ENCODE measurements around the gene EZR. TPM values are rescaled to one million over a fixed set of nuclear protein-coding genes. Genes with fewer than 3 reads are reported as not detected.

EZR gene
- total RNA-seq, 1 donor from 2014 or later, result 195 TPM

- intact Hi-C loops (cut with micrococcal nuclease), result no loop called here
- no peak for ATAC-seq
- no peak for DNase-seq
Observed at GRCh38 chr6:158756126-158756525, 63.0 kb downstream of the EZR start.

DNA sequence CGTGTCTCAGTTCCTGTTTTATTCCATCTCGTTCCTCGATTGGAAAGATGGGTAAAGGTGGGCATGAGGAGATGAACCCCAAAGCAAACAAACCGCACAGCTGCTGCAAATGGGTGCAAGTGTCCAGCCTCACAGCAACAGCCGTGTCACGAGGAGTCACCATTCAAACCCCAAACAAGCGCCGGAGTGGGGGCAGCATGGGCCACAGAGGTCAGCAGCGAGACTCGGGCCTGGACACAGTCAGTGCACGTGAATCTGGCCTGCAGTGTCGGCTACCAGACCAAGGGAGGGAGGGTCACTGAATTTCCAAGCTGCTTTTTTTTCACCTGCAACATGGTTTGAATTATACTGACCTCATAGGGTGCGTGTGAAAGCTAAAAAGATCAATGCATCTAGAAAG is 63.5 kb downstream of the EZR start:
- intact Hi-C loops (cut with micrococcal nuclease), result no loop called here
- no peak for ATAC-seq
- no peak for DNase-seq

DNA sequence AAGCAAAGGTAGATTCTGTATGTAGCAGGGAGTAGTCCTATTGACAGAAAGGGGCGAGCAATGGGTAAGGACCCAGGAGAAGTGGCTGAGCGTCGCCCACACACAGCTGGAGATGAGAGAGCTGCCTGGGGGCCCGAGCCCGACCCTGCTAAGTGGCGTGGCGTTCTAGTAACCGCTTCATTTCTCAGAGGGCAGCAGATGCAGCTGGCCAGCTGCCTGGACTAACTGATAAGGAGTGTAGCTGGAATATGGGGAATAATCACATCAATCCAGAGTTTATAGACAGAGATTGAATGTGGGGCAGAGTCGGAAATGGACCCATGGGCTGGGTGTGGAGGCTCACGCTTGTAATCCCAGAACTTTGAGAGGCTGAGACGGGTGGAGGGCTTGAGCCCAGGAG is 64.4 kb downstream of the EZR start:
- intact Hi-C loops (cut with micrococcal nuclease), result no loop called here
- DNase-seq, result no peak
- ATAC-seq, result no peak

- intact Hi-C loops (cut with micrococcal nuclease), result no loop called here
- ATAC-seq (no peak), DNase-seq (no peak)
Observed at GRCh38 chr6:158753811-158754210, 65.4 kb downstream of the EZR start.

- ATAC-seq, result peak; percentile 84
Observed at GRCh38 chr6:158752613-158753012, 66.6 kb downstream of the EZR start.

DNA sequence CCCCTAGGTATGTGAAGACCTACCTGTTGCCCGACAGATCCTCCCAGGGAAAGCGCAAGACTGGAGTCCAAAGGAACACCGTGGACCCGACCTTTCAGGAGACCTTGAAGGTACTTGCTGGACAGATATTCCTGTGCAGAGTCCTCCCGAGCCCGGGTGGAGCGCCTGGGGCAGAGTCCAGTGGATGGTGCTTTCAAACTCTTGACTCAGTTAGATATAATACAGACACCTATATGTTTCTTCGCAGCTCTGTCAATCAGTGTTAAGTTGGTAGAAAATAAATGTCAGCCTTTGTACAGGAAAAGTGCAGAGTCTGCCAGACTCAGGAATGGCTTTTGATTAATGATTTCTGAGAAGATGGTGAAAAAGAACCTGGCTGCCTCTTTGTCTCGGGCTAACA is 67.2 kb downstream of the EZR start:
- DNase-seq (no peak), ATAC-seq (peak; percentile 53)
- intact Hi-C loops (cut with micrococcal nuclease), result no loop called here

More at GRCh38 chr6:158752613-158753012, 66.6 kb downstream of the EZR start:
- peak; percentile 75 for DNase-seq
- intact Hi-C loops (cut with micrococcal nuclease), result no loop called here

- intact Hi-C loops (cut with micrococcal nuclease), result no loop called here
- DNase-seq (no peak), ATAC-seq (no peak)
Observed at GRCh38 chr6:158751224-158751623, 67.9 kb downstream of the EZR start.

DNA sequence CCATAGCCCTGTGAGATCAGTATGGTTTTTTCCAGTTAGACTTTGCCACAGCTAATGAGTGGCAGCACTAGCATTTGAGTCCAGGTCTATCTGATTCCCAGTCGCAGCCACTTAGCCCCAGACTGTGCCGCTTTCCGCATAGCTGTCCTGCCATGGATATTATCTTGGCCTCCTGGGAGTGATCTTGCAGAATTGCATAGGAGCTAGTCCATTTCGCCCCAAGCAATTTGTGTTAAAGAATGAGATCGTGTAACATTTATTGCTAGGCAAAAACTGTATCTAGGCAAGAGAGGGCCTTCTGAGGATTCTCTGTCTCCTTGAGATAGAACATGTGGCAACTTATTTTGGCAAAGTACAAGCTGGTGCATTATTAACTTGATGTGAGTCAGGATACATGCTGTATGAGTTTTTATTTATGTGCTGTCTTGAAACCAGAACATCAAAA is 74.2 kb downstream of the EZR start:
- intact Hi-C loops (cut with micrococcal nuclease), result no loop called here
- ATAC-seq, result peak; percentile 63

DNA sequence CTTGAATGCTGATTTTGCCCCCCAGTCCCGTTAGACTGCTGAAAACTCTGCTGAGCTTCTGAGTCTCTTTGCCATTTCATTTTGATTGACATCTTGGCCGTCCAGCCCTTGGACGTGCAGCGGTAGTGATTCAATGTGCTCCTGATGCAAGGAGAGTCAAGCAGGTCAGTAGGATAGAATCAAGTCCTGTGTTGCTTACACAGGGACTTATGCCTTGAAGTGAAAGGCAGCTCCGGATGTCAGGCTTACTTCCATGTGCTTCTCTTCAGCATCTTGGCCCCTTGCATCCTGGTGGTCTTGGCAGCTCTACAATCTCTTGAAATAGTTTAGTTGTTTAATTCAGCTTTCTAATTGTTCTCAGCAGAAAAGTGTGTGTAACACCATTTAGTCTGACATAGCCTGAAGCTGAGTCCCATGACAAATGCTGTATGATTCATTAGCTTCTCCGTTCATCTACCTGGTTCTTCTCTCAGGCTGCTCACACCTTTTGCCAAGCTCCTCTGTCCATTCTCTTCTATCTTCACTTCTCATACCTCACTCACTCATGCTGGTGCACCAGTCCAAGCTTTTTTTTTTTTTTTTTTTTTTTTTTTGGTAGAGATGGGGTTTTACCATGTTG is 76.0 kb downstream of the EZR start:
- ATAC-seq, result no peak

More for the DNA sequence above, 74.2 kb downstream of the EZR start:
- no peak for DNase-seq

GRCh38 chr6:158739673-158740072 is 79.5 kb downstream of the EZR start:
- no peak for ATAC-seq
- intact Hi-C loops (cut with micrococcal nuclease), result no loop called here
- DNase-seq, result no peak

More for the DNA sequence above, 76.0 kb downstream of the EZR start:
- intact Hi-C loops (cut with micrococcal nuclease), result no loop called here
- no peak for DNase-seq

GRCh38 chr6:158737710-158738615 is 81.2 kb downstream of the EZR start:
- intact Hi-C loops (cut with micrococcal nuclease), result no loop called here
- DNase-seq, result no peak
- ATAC-seq, result peak; percentile 63

- intact Hi-C loops (cut with micrococcal nuclease), result no loop called here
- DNase-seq (no peak), ATAC-seq (peak; percentile 74)
Observed at GRCh38 chr6:158737082-158737709, 82.0 kb downstream of the EZR start.

GRCh38 chr6:158735009-158735408 is 84.2 kb downstream of the EZR start:
- DNase-seq (no peak), ATAC-seq (no peak)
- intact Hi-C loops (cut with micrococcal nuclease), result no loop called here

GRCh38 chr6:158730541-158730907 is 88.6 kb downstream of the EZR start:
- intact Hi-C loops (cut with micrococcal nuclease), result no loop called here
- DNase-seq (no peak), ATAC-seq (no peak)

- intact Hi-C loops (cut with micrococcal nuclease), result no loop called here
- DNase-seq, result no peak
- ATAC-seq, result no peak
Observed at GRCh38 chr6:158729906-158730540, 89.1 kb downstream of the EZR start.

DNA sequence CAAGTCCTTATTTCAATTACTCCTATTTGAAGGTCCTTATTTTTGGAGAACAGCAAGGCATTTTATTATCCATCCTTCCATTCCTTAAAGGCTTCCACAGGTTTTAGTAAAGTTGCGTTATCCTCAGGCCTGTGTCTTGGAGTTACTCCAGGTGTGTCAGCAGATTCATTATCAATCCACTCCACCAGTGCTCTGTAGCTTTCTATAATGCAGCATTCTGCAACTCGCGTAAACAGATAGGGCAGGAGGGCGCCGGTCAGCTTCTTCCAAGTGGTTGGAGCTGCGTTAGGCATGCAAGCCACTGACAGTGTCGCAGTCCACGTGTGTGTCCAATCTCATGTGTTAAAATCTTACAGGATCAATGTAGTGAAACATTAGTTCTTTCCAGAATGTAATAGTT is 93.5 kb downstream of the EZR start:
- ATAC-seq (no peak), DNase-seq (no peak)
- intact Hi-C loops (cut with micrococcal nuclease), result no loop called here

- intact Hi-C loops (cut with micrococcal nuclease), result no loop called here
Observed at GRCh38 chr6:158722176-158722729, 96.9 kb downstream of the EZR start.

GRCh38 chr6:158718461-158719046 is 100.6 kb downstream of the EZR start:
- ATAC-seq, result peak; percentile 59

More at GRCh38 chr6:158722176-158722729, 96.9 kb downstream of the EZR start:
- no peak for ATAC-seq
- no peak for DNase-seq

More at GRCh38 chr6:158718461-158719046, 100.6 kb downstream of the EZR start:
- intact Hi-C loops (cut with micrococcal nuclease), result loop anchor here (10.0 kb wide), 1 partner anchor 46 kb away; no protein-coding TSS in a partner anchor
- peak; percentile 52 for DNase-seq
